Left lung (tissue), 10 donors: ENCODE measurements around the gene UBIAD1. TPM values are rescaled to one million over a fixed set of nuclear protein-coding genes. Genes with fewer than 3 reads are reported as not detected.
A peak's percentile ranks its signal among the peaks of the same experiment; 100 is the strongest.
"Not testable (repeated sequence)": the region's sequence is repeated elsewhere in the genome, so short reads cannot be mapped to it uniquely, and the experiment has no call there.

ENCODE experiments used
- ATAC-seq: fragments of 200-7000 bp; cut with Tn5 transposase; one replicate; pipeline ENCODE4 v1.9.1; 2020; ENCODE audit warnings: moderate library complexity
- DNase-seq, 4 donors: peaks; one replicate each; pipeline ENCODE4 v3.0.0-alpha.2; 2013 to 2020
- H3K27ac ChIP-seq, 2 donors: fragments of 200-600 bp; sonication (generic) in 1 of 2; one replicate each; pipeline versions ENCODE4 v1.5.0 to v1.8.0; 2020 to 2021
- H3K27me3 ChIP-seq, 2 donors: fragments of 200-600 bp; sonication (generic) in 1 of 2; one replicate each; pipeline versions ENCODE4 v1.5.0 to v1.8.0; 2020 to 2021
- H3K36me3 ChIP-seq, 2 donors: fragments of 200-600 bp; sonication (generic) in 1 of 2; one replicate each; pipeline versions ENCODE4 v1.5.0 to v1.8.0; 2020 to 2021
- H3K4me1 ChIP-seq, 2 donors: fragments of 200-600 bp; one replicate each; pipeline ENCODE4 v1.8.0; 2021
- H3K4me3 ChIP-seq, 2 donors: fragments of 200-600 bp; sonication (generic) in 1 of 2; one replicate each; pipeline versions ENCODE4 v1.5.0 to v1.8.0; 2020 to 2021; ENCODE audit warnings: mild to moderate bottlenecking in 1 of 2
- H3K9me3 ChIP-seq, 2 donors: fragments of 200-600 bp; sonication (generic) in 1 of 2; one replicate each; pipeline versions ENCODE4 v1.5.0 to v1.8.0; 2020 to 2021
- intact Hi-C, 2 donors: fragments of 100-400 bp; cut with DNase I; formaldehyde crosslinking; loops; one replicate each; pipeline versions ENCODE4 v1.11.2 to v1.14.2; 2022
- polyA plus RNA-seq, 6 donors: library from polyadenylated mRNA; unstranded; fragments of 120-200 nt; gene quantifications; one replicate each; pipeline ENCODE4 v1.2.1, GENCODE V29; 2013; ENCODE audit not compliant: insufficient read length in 6 of 6
- total RNA-seq, 2 donors: library from RNA; stranded (reverse); fragmentation: NEBNext Ultra II Directional; extraction: Animal tissue kit (Norgen Biotek cat#: 25700); gene quantifications; one replicate each; pipeline ENCODE4 v1.2.1, GENCODE V29; 2021
- TF ChIP-seq, protein P1 (sequence below), 2 donors: fragments of 200-600 bp; sonication (generic) in 1 of 2; IDR thresholded peaks; one replicate each; pipeline versions ENCODE4 v1.5.0 to v1.8.0; 2021; ENCODE audit warnings: antibody characterized with exemption in 2 of 2
- donor health status: DM: no; HTN: yes; CAD: no.
- donor health status: DM: no; HTN: no; CAD: no.

UBIAD1 gene
- total and polyA plus RNA-seq, 8 donors, result 9.3 to 19.4 (median 16.7) TPM

DNA sequence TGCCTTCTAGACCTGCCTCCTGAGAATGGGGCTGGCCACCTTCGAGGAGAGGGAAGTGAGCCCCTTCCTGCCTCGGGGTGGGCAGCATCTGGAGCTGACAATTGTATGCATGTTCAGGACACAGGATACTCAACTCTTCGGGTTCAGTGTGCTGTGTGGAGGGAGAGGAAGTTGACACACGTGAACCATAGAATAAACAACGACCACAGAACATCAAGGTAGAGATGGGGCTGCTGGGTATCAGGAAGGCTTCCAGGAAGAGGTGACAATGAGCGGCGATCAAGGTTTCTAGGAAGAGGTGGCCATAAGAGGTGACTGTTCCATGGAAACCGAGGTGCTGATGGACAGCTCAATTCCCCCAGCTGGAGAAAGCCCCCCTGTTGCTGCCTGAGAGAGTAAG lies 22.0 kb downstream of the UBIAD1 start:
- ATAC-seq (no peak), DNase-seq (no peak)
- Histone ChIP-seq H3K4me1 (no peaks in the 10 kb centered on the region), H3K27ac (no peak overlapping the region), H3K9me3 (no peaks in the 10 kb centered on the region), H3K27me3 (no peaks in the 10 kb centered on the region), H3K36me3 (peaks cover 0 to 45% of the 10 kb centered on the region in 2 donors), H3K4me3 (no peak overlapping the region)
- intact Hi-C loops, result no loop called here
- TF ChIP-seq, protein P1, sequence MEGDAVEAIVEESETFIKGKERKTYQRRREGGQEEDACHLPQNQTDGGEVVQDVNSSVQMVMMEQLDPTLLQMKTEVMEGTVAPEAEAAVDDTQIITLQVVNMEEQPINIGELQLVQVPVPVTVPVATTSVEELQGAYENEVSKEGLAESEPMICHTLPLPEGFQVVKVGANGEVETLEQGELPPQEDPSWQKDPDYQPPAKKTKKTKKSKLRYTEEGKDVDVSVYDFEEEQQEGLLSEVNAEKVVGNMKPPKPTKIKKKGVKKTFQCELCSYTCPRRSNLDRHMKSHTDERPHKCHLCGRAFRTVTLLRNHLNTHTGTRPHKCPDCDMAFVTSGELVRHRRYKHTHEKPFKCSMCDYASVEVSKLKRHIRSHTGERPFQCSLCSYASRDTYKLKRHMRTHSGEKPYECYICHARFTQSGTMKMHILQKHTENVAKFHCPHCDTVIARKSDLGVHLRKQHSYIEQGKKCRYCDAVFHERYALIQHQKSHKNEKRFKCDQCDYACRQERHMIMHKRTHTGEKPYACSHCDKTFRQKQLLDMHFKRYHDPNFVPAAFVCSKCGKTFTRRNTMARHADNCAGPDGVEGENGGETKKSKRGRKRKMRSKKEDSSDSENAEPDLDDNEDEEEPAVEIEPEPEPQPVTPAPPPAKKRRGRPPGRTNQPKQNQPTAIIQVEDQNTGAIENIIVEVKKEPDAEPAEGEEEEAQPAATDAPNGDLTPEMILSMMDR (IDR thresholded peaks at IDR 0.05), result no peak

- H3K27ac ChIP-seq, result no peak overlapping the region
- TF ChIP-seq, protein P1 (IDR thresholded peaks at IDR 0.05), result no peak
- no peaks in the 10 kb centered on the region for H3K9me3 ChIP-seq
- no peak for DNase-seq
- no peak for ATAC-seq
- no peaks in the 10 kb centered on the region for H3K4me1 ChIP-seq
- intact Hi-C loops, result no loop called here
- no peak overlapping the region for H3K4me3 ChIP-seq
- peaks cover 0 to 37% of the 10 kb centered on the region in 2 donors for H3K36me3 ChIP-seq
- no peaks in the 10 kb centered on the region for H3K27me3 ChIP-seq
These were observed 22.9 kb downstream of the UBIAD1 start for GRCh38 chr1:11295905-11296304.

DNA sequence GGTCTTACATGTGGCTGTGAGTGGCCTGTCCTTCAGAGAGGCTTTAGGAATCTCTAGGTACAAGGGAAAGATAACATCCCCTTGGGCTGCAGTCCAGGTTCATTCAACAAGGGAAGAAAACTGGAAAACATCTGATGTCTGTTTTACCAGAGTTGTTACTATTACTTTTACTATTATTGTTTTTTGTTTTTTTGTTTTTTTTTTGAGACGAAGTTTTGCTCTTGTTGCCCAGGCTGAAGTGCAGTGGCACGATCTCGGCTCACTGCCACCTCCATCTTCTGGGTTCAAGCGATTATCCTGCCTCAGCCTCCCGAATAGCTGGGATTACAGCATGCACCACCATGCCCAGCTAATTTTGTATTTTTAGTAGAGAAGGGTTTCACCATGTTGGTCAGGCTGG lies 24.8 kb downstream of the UBIAD1 start:
- intact Hi-C loops, H3K4me1 ChIP-seq, ATAC-seq: not testable (repeated sequence)

DNA sequence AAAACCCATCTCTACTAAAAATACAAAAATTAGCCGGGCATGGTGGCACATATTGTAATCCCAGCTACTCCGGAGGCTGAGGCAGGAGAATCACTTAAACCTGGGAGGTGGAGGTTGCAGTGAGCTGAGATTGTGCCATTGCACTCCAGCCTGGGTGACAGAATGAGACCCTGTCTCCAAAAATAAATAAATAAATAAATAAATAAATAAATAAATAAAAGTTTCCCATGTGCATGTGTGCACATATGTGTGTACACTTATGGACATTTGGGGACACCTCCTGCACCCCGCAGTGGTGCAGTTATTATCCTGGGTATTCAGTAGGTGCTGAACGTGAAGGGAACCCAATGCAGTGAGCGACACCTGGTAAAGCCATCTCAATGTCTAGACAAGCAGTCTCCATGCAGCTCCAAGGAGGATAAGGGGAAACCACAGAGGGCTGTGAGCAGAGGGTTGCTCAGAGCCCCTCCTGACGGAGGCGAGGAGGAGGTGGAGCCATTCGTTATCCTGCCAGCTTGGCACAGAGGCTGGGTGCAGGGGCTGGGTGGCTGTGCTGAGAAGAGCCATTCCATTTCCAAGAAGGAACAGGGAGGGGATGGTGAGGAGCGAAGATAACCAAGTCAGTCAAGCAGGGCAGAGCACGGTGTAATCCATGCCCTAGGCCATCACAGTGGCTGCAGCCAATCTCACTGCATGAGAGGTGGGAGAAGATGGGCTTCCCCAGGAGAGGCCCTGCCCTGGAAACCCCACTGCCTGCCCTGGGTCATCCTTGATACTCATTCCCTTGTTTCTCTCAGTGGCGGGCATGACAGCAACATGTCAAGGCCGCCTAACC lies 25.6 kb downstream of the UBIAD1 start:
- intact Hi-C loops, result no loop called here
- no peaks in the 10 kb centered on the region for H3K27me3 ChIP-seq
- TF ChIP-seq, protein P1 (IDR thresholded peaks at IDR 0.05), result no peak
- no peak overlapping the region for H3K4me3 ChIP-seq
- H3K4me1 ChIP-seq, result no peaks in the 10 kb centered on the region
- H3K9me3 ChIP-seq, result no peaks in the 10 kb centered on the region
- ATAC-seq (no peak), DNase-seq (no peak)
- peaks cover 0 to 25% of the 10 kb centered on the region in 2 donors for H3K36me3 ChIP-seq
- peak overlapping the region in 1 of 2 donors; percentile 2 for H3K27ac ChIP-seq

More for the DNA sequence above, 24.8 kb downstream of the UBIAD1 start:
- not testable (repeated sequence) for H3K4me3 ChIP-seq, H3K27me3 ChIP-seq, H3K9me3 ChIP-seq, DNase-seq, H3K27ac ChIP-seq
- H3K36me3 ChIP-seq, result peaks cover 0 to 29% of the 10 kb centered on the region in 2 donors

- H3K9me3 ChIP-seq, result no peaks in the 10 kb centered on the region
- ATAC-seq, result no peak
- no peak for DNase-seq
- no peaks in the 10 kb centered on the region for H3K4me1 ChIP-seq
- intact Hi-C loops, result no loop called here
- no peak overlapping the region for H3K4me3 ChIP-seq
- no peaks in the 10 kb centered on the region for H3K27me3 ChIP-seq
- H3K27ac ChIP-seq, result peak overlapping the region in 1 of 2 donors; percentile 2
- H3K36me3 ChIP-seq, result peaks cover 0 to 19% of the 10 kb centered on the region in 2 donors
- TF ChIP-seq, protein P1 (IDR thresholded peaks at IDR 0.05), result no peak
These were observed 26.2 kb downstream of the UBIAD1 start for GRCh38 chr1:11299225-11299574.
